Dedifferentiated amniotic fluid mesenchymal stem cell (primary cell): Measurements from ENCODE around the gene NQO1.
"Not testable (repeated sequence)": the region's sequence is repeated elsewhere in the genome, so short reads cannot be mapped to it uniquely, and the experiment has no call there.

Source experiments
- DNase-seq: peaks from one replicate; pipeline ENCODE4 v3.0.0-alpha.2; 2016; ENCODE audit errors: extremely low spot score

Gene NQO1

GRCh38 chr16:69726313-69727060, at the start of gene NQO1:
Gene NQO1 (minus strand): TSS chr16:69726560. CDS start chr16:69726439, 121 bp downstream.
- DNase-seq: peak; percentile 97

GRCh38 chr16:69775563-69775962, 49.2 kb upstream of the NQO1 start:
- no peak for DNase-seq

GRCh38 chr16:69773260-69773947, 47.0 kb upstream of the NQO1 start:
- no peak for DNase-seq

- no peak for DNase-seq
Measured at GRCh38 chr16:69771651-69771967, 45.2 kb upstream of the NQO1 start.

GRCh38 chr16:69769404-69769803, 43.0 kb upstream of the NQO1 start:
- DNase-seq: no peak

- no peak for DNase-seq
Measured at GRCh38 chr16:69768666-69769065, 42.3 kb upstream of the NQO1 start.

- DNase-seq: no peak
Measured at GRCh38 chr16:69767459-69768229, 41.3 kb upstream of the NQO1 start.

- no peak for DNase-seq
Measured at GRCh38 chr16:69763599-69763942, 37.2 kb upstream of the NQO1 start.

GRCh38 chr16:69762814-69763598, 36.6 kb upstream of the NQO1 start:
- peak; percentile 27 for DNase-seq

- no peak for DNase-seq
Measured at GRCh38 chr16:69761983-69762813, 35.8 kb upstream of the NQO1 start, which contains the start of gene WWP2. Gene WWP2 (plus strand): TSS chr16:69762332. CDS start chr16:69787011, 24,679 bp downstream.

GRCh38 chr16:69757375-69757774, 31.0 kb upstream of the NQO1 start:
- DNase-seq: not testable (repeated sequence)

- DNase-seq: no peak
Measured at GRCh38 chr16:69756705-69757104, 30.3 kb upstream of the NQO1 start.

GRCh38 chr16:69754469-69755310, 28.3 kb upstream of the NQO1 start, which contains the start of gene NOB1:
Gene NOB1 (minus strand): TSS chr16:69754926. CDS start chr16:69754910, 16 bp downstream.
- DNase-seq: peak; percentile 94

- DNase-seq: no peak
Measured at GRCh38 chr16:69754143-69754468, 27.7 kb upstream of the NQO1 start.

GRCh38 chr16:69748694-69749345, 22.5 kb upstream of the NQO1 start:
- no peak for DNase-seq

- DNase-seq: no peak
Measured at GRCh38 chr16:69747115-69747514, 20.8 kb upstream of the NQO1 start.

- no peak for DNase-seq
Measured at GRCh38 chr16:69745959-69746358, 19.6 kb upstream of the NQO1 start.

GRCh38 chr16:69745232-69745612, 18.9 kb upstream of the NQO1 start:
- DNase-seq: no peak

GRCh38 chr16:69744363-69745231, 18.2 kb upstream of the NQO1 start:
- no peak for DNase-seq
